Neural progenitor cell (in vitro differentiated cells): ENCODE measurements around the gene KCNE1.
"Not testable (repeated sequence)": the region's sequence is repeated elsewhere in the genome, so short reads cannot be mapped to it uniquely, and the experiment has no call there.

Source experiments
- CTCF ChIP-seq: fragments of 200-600 bp; sonication (generic); IDR thresholded peaks from 2 replicates; pipeline ENCODE4 v1.5.1; 2017; ENCODE audit warnings: antibody characterized with exemption, mild to moderate bottlenecking
- EZH2 ChIP-seq: fragments of 200-600 bp; sonication (generic); IDR thresholded peaks from 2 replicates; pipeline ENCODE4 v1.6.1; 2017; ENCODE audit warnings: antibody characterized with exemption, mild to moderate bottlenecking, moderate library complexity
- EZH2phosphoT487 ChIP-seq: fragments of 200-600 bp; sonication (generic); IDR thresholded peaks from 2 replicates; pipeline ENCODE4 v1.6.1; 2017; ENCODE audit warnings: antibody characterized with exemption

GRCh38 chr21:34443486-34443885 lies 68.5 kb downstream of the KCNE1 start:
- not testable (repeated sequence) for TF ChIP-seq EZH2, CTCF, EZH2phosphoT487
